ENCODE measurements around the gene RAD21L1.

The RAD21L1 gene

GRCh38 chr20:1297486-1297885 lies 71.6 kb downstream of the RAD21L1 start:
- no peak for DNase-seq

GRCh38 chr20:1298166-1298565 lies 72.3 kb downstream of the RAD21L1 start:
- no peak for DNase-seq

GRCh38 chr20:1298888-1299511 lies 73.2 kb downstream of the RAD21L1 start:
- DNase-seq = no peak

GRCh38 chr20:1299522-1299921 lies 73.7 kb downstream of the RAD21L1 start:
- no peak for DNase-seq

GRCh38 chr20:1300083-1300840 lies 74.4 kb downstream of the RAD21L1 start:
- no peak for DNase-seq

- DNase-seq = peak in 2 of 3 donors; percentile 35 to 47
Measured at GRCh38 chr20:1301031-1301529, 75.2 kb downstream of the RAD21L1 start.

GRCh38 chr20:1302685-1303541 lies 77.1 kb downstream of the RAD21L1 start:
- DNase-seq = peak in 1 of 3 donors; percentile 7

- no peak for DNase-seq
Measured at GRCh38 chr20:1304710-1305515, 79.1 kb downstream of the RAD21L1 start.
